ENCODE results near the gene RIOK1.

- no peak for TF ChIP-seq POLR2A (IDR thresholded peaks at IDR 0.05)
- TF ChIP-seq CTCF (IDR thresholded peaks at IDR 0.05 in 4 of 5, conservative IDR thresholded peaks at IDR 0.05 in 1 of 5), result no peak
These were observed 36.2 kb downstream of the RIOK1 start for GRCh38 chr6:7425808-7426190.
